NCI-H1417 (cell line): ENCODE measurements around the gene NADK.
"Not testable (repeated sequence)": the region's sequence is repeated elsewhere in the genome, so short reads cannot be mapped to it uniquely, and the experiment has no call there.

Experiments
- DNase-seq, 3 experiments: peaks; one replicate each; lab custom pipeline; 2025; lab: John Stamatoyannopoulos, UW

The NADK gene

DNA sequence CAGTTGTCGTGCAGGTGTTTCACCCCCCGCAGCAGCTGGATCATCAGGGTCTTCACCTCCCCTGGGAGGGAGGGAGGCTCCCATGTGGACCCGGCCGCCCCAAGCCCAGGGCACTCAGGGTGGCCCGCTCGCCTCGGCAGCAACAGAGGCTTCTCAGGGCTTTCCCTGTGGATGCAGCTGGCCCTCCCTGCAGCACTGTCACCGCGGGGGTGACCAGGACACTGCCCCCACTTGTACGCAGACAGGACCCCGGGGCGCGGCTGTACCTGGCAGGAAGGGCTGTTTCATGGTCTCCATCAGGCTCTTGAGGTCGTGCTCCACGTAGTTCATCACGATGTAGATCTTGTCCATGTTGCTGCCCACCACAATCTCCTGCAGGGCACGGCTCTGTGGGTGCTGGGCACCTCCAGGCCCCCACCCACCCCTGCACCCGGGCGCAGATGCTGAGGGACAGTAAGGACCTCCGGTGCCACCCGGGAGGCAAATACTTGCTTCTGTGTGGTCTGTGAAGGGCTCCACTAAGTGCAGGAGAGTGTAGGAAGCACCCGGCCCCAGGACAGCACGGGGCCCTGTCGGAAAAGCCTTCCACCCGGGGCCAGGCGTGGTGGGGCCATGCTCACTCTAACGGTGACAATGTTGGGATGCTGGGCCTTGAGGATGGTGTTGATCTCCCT is 73.8 kb downstream of the NADK start:
- not testable (repeated sequence) for DNase-seq

DNA sequence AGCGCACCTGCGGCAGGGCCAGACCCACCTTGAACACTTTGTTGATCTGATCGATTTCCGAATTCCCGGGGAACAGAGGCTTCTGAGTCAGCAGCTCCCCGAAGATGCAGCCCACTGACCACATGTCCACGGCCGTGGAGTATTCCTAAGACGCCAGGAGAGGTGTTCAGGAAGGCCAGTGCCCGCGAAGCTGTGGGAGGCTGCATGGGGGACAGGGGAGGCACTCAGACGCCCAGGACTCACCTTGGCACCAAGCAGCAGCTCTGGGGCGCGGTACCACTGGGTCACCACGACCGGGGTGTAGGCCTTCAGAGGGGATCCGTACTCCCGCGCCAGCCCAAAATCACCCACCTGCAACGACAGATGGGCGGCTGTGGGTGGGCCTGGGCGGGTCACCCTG is 74.5 kb downstream of the NADK start:
- DNase-seq, result no peak

DNA sequence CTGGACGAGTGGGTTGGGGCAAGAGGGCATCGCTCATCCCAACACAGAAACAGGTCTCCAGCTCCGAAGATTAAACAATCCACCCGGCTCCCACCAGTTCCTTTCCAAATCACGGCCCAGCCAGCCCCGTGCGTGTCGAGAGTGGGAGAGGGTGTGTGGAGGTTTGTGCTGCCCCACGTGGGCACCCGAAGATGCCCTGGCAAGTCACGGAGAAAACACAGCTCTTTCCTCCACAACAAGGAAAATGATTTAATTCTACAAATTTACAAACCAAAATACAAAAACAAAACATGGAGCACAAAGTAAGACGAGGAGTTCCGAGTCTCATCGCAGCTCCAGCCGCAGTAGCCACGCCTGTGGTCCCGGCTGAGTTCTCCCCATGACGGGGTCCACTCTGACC is 75.8 kb downstream of the NADK start:
- DNase-seq, result not testable (repeated sequence)
